Subcutaneous abdominal adipose tissue (tissue), 5 donors: Measurements from ENCODE around the gene EFCAB8.

ENCODE experiments used
- H3K27ac ChIP-seq: one replicate; pipeline ENCODE4 v1.7.0; 2013; ENCODE audit warnings: low read depth, mild to moderate bottlenecking, inconsistent platforms, low read length, moderate library complexity
- H3K27me3 ChIP-seq, 5 donors: one replicate each; pipeline ENCODE4 v1.7.0; 2013; ENCODE audit warnings: low read length in 5 of 5, inconsistent platforms in 1 of 5; ENCODE audit not compliant: control insufficient read depth in 5 of 5, insufficient read depth in 4 of 5
- H3K36me3 ChIP-seq, 5 donors: one replicate each; pipeline ENCODE4 v1.7.0; 2013; ENCODE audit warnings: low read length in 5 of 5; ENCODE audit not compliant: control insufficient read depth in 5 of 5, insufficient read depth in 5 of 5
- H3K4me1 ChIP-seq, 5 donors: one replicate each; pipeline ENCODE4 v1.7.0; 2013; ENCODE audit warnings: low read length in 5 of 5, mild to moderate bottlenecking in 3 of 5, moderate library complexity in 1 of 5; ENCODE audit not compliant: control insufficient read depth in 5 of 5, insufficient read depth in 5 of 5
- H3K4me3 ChIP-seq, 5 donors: one replicate each; pipeline ENCODE4 v1.7.0; 2013; ENCODE audit warnings: low read length in 5 of 5, low read depth in 1 of 5
- H3K9ac ChIP-seq, 5 donors: one replicate each; pipeline ENCODE4 v1.7.0; 2013; ENCODE audit warnings: low read length in 5 of 5, mild to moderate bottlenecking in 4 of 5, moderate library complexity in 3 of 5
- H3K9me3 ChIP-seq, 5 donors: one replicate each; pipeline ENCODE4 v1.7.0; 2013; ENCODE audit warnings: low read length in 5 of 5; ENCODE audit not compliant: control insufficient read depth in 5 of 5
- donor health status: healthy.
- donor health status: healthy.
- donor health status: healthy.
- donor health status: healthy.
- donor health status: healthy.

Gene EFCAB8

GRCh38 chr20:32986331-32986966, 127.7 kb downstream of the EFCAB8 start:
- no peak overlapping the region for H3K27ac ChIP-seq
- H3K9me3 ChIP-seq: peaks cover 0 to 5% (median 0%) of the 10 kb centered on the region in 5 donors
- peaks cover 4 to 21% (median 15%) of the 10 kb centered on the region in 5 donors for H3K27me3 ChIP-seq
- no peak overlapping the region for H3K4me3 ChIP-seq
- no peaks in the 10 kb centered on the region for H3K36me3 ChIP-seq
- H3K9ac ChIP-seq: no peak overlapping the region
- H3K4me1 ChIP-seq: no peaks in the 10 kb centered on the region

- H3K27ac ChIP-seq: no peak overlapping the region
- no peak overlapping the region for H3K9ac ChIP-seq
- no peaks in the 10 kb centered on the region for H3K36me3 ChIP-seq
- H3K9me3 ChIP-seq: peaks cover 0 to 5% (median 0%) of the 10 kb centered on the region in 5 donors
- H3K4me3 ChIP-seq: no peak overlapping the region
- no peaks in the 10 kb centered on the region for H3K4me1 ChIP-seq
- peaks cover 4 to 21% (median 18%) of the 10 kb centered on the region in 5 donors for H3K27me3 ChIP-seq
These were observed 128.5 kb downstream of the EFCAB8 start for GRCh38 chr20:32987044-32987825.

- no peak overlapping the region for H3K4me3 ChIP-seq
- no peaks in the 10 kb centered on the region for H3K36me3 ChIP-seq
- H3K9me3 ChIP-seq: peaks cover 0 to 5% (median 0%) of the 10 kb centered on the region in 5 donors
- peaks cover 4 to 21% (median 18%) of the 10 kb centered on the region in 5 donors for H3K27me3 ChIP-seq
- no peak overlapping the region for H3K9ac ChIP-seq
- no peak overlapping the region for H3K27ac ChIP-seq
- no peaks in the 10 kb centered on the region for H3K4me1 ChIP-seq
These were observed 129.3 kb downstream of the EFCAB8 start for GRCh38 chr20:32988008-32988407.

- no peak overlapping the region for H3K9ac ChIP-seq
- peaks cover 0 to 5% (median 0%) of the 10 kb centered on the region in 5 donors for H3K9me3 ChIP-seq
- peaks cover 4 to 21% (median 18%) of the 10 kb centered on the region in 5 donors for H3K27me3 ChIP-seq
- no peak overlapping the region for H3K27ac ChIP-seq
- H3K36me3 ChIP-seq: no peaks in the 10 kb centered on the region
- H3K4me3 ChIP-seq: no peak overlapping the region
- no peaks in the 10 kb centered on the region for H3K4me1 ChIP-seq
These were observed 131.0 kb downstream of the EFCAB8 start for GRCh38 chr20:32989507-32990283.

- Histone ChIP-seq H3K36me3 (no peaks in the 10 kb centered on the region), H3K27me3 (peaks cover 4 to 21% (median 18%) of the 10 kb centered on the region in 5 donors), H3K4me1 (no peaks in the 10 kb centered on the region), H3K27ac (no peak overlapping the region), H3K9me3 (peaks cover 0 to 11% (median 2%) of the 10 kb centered on the region in 5 donors), H3K4me3 (no peak overlapping the region), H3K9ac (no peak overlapping the region)
These were observed 131.7 kb downstream of the EFCAB8 start for GRCh38 chr20:32990426-32990825.

- Histone ChIP-seq H3K9ac (no peak overlapping the region), H3K27ac (no peak overlapping the region), H3K4me3 (no peak overlapping the region), H3K36me3 (no peaks in the 10 kb centered on the region), H3K4me1 (no peaks in the 10 kb centered on the region), H3K27me3 (peaks cover 4 to 20% (median 12%) of the 10 kb centered on the region in 5 donors), H3K9me3 (peaks cover 0 to 13% (median 3%) of the 10 kb centered on the region in 5 donors)
These were observed 132.7 kb downstream of the EFCAB8 start for GRCh38 chr20:32991383-32991782.

- H3K4me3 ChIP-seq: no peak overlapping the region
- peaks cover 4 to 14% (median 12%) of the 10 kb centered on the region in 5 donors for H3K27me3 ChIP-seq
- no peak overlapping the region for H3K9ac ChIP-seq
- H3K4me1 ChIP-seq: no peaks in the 10 kb centered on the region
- no peaks in the 10 kb centered on the region for H3K36me3 ChIP-seq
- H3K9me3 ChIP-seq: peaks cover 0 to 13% (median 3%) of the 10 kb centered on the region in 5 donors
- H3K27ac ChIP-seq: no peak overlapping the region
These were observed 133.3 kb downstream of the EFCAB8 start for GRCh38 chr20:32991792-32992641.

GRCh38 chr20:32993496-32994050, 134.8 kb downstream of the EFCAB8 start:
- Histone ChIP-seq H3K27me3 (peaks cover 4 to 12% (median 10%) of the 10 kb centered on the region in 5 donors), H3K36me3 (no peaks in the 10 kb centered on the region), H3K4me1 (no peaks in the 10 kb centered on the region), H3K4me3 (no peak overlapping the region), H3K9me3 (peaks cover 0 to 13% (median 3%) of the 10 kb centered on the region in 5 donors), H3K9ac (no peak overlapping the region), H3K27ac (no peak overlapping the region)

GRCh38 chr20:32995802-32996201, 137.1 kb downstream of the EFCAB8 start:
- Histone ChIP-seq H3K4me3 (no peak overlapping the region), H3K36me3 (no peaks in the 10 kb centered on the region), H3K4me1 (peaks cover 0 to 9% (median 6%) of the 10 kb centered on the region in 5 donors), H3K9me3 (peaks cover 0 to 8% (median 3%) of the 10 kb centered on the region in 5 donors), H3K27ac (no peak overlapping the region), H3K9ac (no peak overlapping the region), H3K27me3 (peaks cover 0 to 4% (median 0%) of the 10 kb centered on the region in 5 donors)
